OCI-LY1 (cell line): Measurements from ENCODE around the gene CBX7.

Experiments used
- H2AFZ ChIP-seq: fragments of 200-600 bp; sonication (generic), shearing (Covaris generic); 2 replicates; pipeline ENCODE4 v1.6.0; 2014; ENCODE audit warnings: antibody characterized with exemption, mild to moderate bottlenecking, low read length
- H3F3A ChIP-seq: fragments of 200-600 bp; sonication (generic), shearing (Covaris generic); 2 replicates; pipeline ENCODE4 v1.6.0; 2014; ENCODE audit warnings: mild to moderate bottlenecking, antibody characterized with exemption, low read length, moderate library complexity; ENCODE audit not compliant: insufficient read depth
- H3K27ac ChIP-seq: fragments of 200-600 bp; sonication (generic); 2 replicates; pipeline ENCODE4 v1.5.1; 2014; ENCODE audit warnings: low read length, mixed run types, mild to moderate bottlenecking, low read depth; ENCODE audit not compliant: poor library complexity, severe bottlenecking
- H3K27me3 ChIP-seq: fragments of 200-600 bp; sonication (generic); 2 replicates; pipeline ENCODE4 v1.6.0; 2014; ENCODE audit warnings: antibody characterized with exemption, mild to moderate bottlenecking, low read length, moderate library complexity; ENCODE audit not compliant: insufficient read depth
- H3K36me3 ChIP-seq: fragments of 200-600 bp; sonication (generic); 2 replicates; pipeline ENCODE4 v1.6.1; 2014; ENCODE audit warnings: mild to moderate bottlenecking, antibody characterized with exemption, low read length, moderate library complexity, mixed read lengths; ENCODE audit not compliant: insufficient read depth
- H3K4me1 ChIP-seq: fragments of 200-600 bp; sonication (generic); 2 replicates; pipeline ENCODE4 v1.5.1; 2014; ENCODE audit warnings: mild to moderate bottlenecking, low read length, moderate library complexity; ENCODE audit not compliant: insufficient read depth, severe bottlenecking
- H3K4me2 ChIP-seq: fragments of 200-600 bp; sonication (generic), shearing (Covaris generic); 2 replicates; pipeline ENCODE4 v1.6.1; 2014; ENCODE audit warnings: low read length
- H3K4me3 ChIP-seq: fragments of 200-600 bp; sonication (generic); 2 replicates; pipeline ENCODE4 v1.5.1; 2014; ENCODE audit warnings: low read length, low read depth, mild to moderate bottlenecking, mixed read lengths; ENCODE audit not compliant: poor library complexity, severe bottlenecking
- H3K79me2 ChIP-seq: fragments of 200-600 bp; shearing (Covaris generic); 2 replicates; pipeline ENCODE4 v1.6.1; 2016; ENCODE audit warnings: mixed run types, low read length, mixed read lengths; ENCODE audit not compliant: insufficient read depth
- H3K9ac ChIP-seq: fragments of 200-600 bp; sonication (generic), shearing (Covaris generic); 2 replicates; pipeline ENCODE4 v1.6.1; 2014; ENCODE audit warnings: mild to moderate bottlenecking, low read length, mixed read lengths
- H3K9me2 ChIP-seq: fragments of 200-600 bp; sonication (generic), shearing (Covaris generic); 2 replicates; pipeline ENCODE4 v1.6.1; 2014; ENCODE audit warnings: low read depth, mild to moderate bottlenecking, low read length, mixed read lengths
- H3K9me3 ChIP-seq: fragments of 200-600 bp; shearing (Covaris generic); 2 replicates; pipeline ENCODE4 v1.6.1; 2014; ENCODE audit warnings: low read length, mixed read lengths
- H4K20me1 ChIP-seq: fragments of 200-600 bp; sonication (generic), shearing (Covaris generic); 2 replicates; pipeline ENCODE4 v1.6.0; 2016; ENCODE audit warnings: mild to moderate bottlenecking, low read length; ENCODE audit not compliant: insufficient read depth
- CTCF ChIP-seq: fragments of 200-600 bp; sonication (generic), shearing (Covaris generic); IDR thresholded peaks from 2 replicates; pipeline ENCODE4 v1.5.1; 2017; ENCODE audit warnings: mild to moderate bottlenecking, antibody characterized with exemption, low read length, moderate library complexity, mixed read lengths
- EZH2 ChIP-seq: fragments of 200-600 bp; sonication (generic), shearing (Covaris generic); IDR thresholded peaks from 2 replicates; pipeline ENCODE4 v1.8.0; 2017; ENCODE audit warnings: borderline replicate concordance, mixed run types, mild to moderate bottlenecking, antibody characterized with exemption, low read length, moderate library complexity, mixed read lengths

CBX7 gene

GRCh38 chr22:39087098-39087497, 65.4 kb downstream of the CBX7 start:
- Histone ChIP-seq H3K4me3 (no peak overlapping the region), H3K4me1 (no peaks in the 10 kb centered on the region), H3K9me2 (no peaks in the 10 kb centered on the region), H3K27me3 (peaks cover 4% of the 10 kb centered on the region; the same call in 1 of the 2 replicates), H3K9ac (no peak overlapping the region), H2AFZ (no peak overlapping the region), H4K20me1 (no peaks in the 10 kb centered on the region), H3K27ac (no peak overlapping the region), H3K79me2 (no peaks in the 10 kb centered on the region), H3K9me3 (no peaks in the 10 kb centered on the region), H3K4me2 (no peak overlapping the region), H3F3A (no peaks in the 10 kb centered on the region), H3K36me3 (no peaks in the 10 kb centered on the region)
- no peak for TF ChIP-seq EZH2
- TF ChIP-seq CTCF, result no peak

- H3K9me3 ChIP-seq, result no peaks in the 10 kb centered on the region
- H3K79me2 ChIP-seq, result no peaks in the 10 kb centered on the region
- no peaks in the 10 kb centered on the region for H3K4me1 ChIP-seq
- no peaks in the 10 kb centered on the region for H3F3A ChIP-seq
- H4K20me1 ChIP-seq, result no peaks in the 10 kb centered on the region
- no peak overlapping the region for H3K4me3 ChIP-seq
- peaks cover 4% of the 10 kb centered on the region; the same call in 1 of the 2 replicates for H3K27me3 ChIP-seq
- H2AFZ ChIP-seq, result no peak overlapping the region
- H3K36me3 ChIP-seq, result no peaks in the 10 kb centered on the region
- no peak for TF ChIP-seq CTCF
- TF ChIP-seq EZH2, result no peak
- no peak overlapping the region for H3K27ac ChIP-seq
- H3K9me2 ChIP-seq, result no peaks in the 10 kb centered on the region
- H3K4me2 ChIP-seq, result no peak overlapping the region
- no peak overlapping the region for H3K9ac ChIP-seq
Observed at GRCh38 chr22:39084666-39085065, 67.8 kb downstream of the CBX7 start.

- no peak overlapping the region for H2AFZ ChIP-seq
- H3K27me3 ChIP-seq, result peaks cover 4% of the 10 kb centered on the region; the same call in 1 of the 2 replicates
- H3K79me2 ChIP-seq, result no peaks in the 10 kb centered on the region
- H4K20me1 ChIP-seq, result no peaks in the 10 kb centered on the region
- no peak overlapping the region for H3K4me2 ChIP-seq
- no peaks in the 10 kb centered on the region for H3K9me3 ChIP-seq
- no peak overlapping the region for H3K27ac ChIP-seq
- H3K36me3 ChIP-seq, result no peaks in the 10 kb centered on the region
- no peaks in the 10 kb centered on the region for H3K4me1 ChIP-seq
- TF ChIP-seq CTCF (no peak), EZH2 (no peak)
- no peaks in the 10 kb centered on the region for H3K9me2 ChIP-seq
- no peak overlapping the region for H3K9ac ChIP-seq
- H3F3A ChIP-seq, result no peaks in the 10 kb centered on the region
- no peak overlapping the region for H3K4me3 ChIP-seq
Observed at GRCh38 chr22:39083212-39084165, 69.0 kb downstream of the CBX7 start.
